ENCODE measurements around the gene CARD9.

Gene CARD9

GRCh38 chr9:136401173-136401922 is 27.9 kb upstream of the CARD9 start:
- no peak for DNase-seq (ENCODE audit: low read depth)

- peak; percentile 76 for DNase-seq (ENCODE audit: low read depth)
Observed at GRCh38 chr9:136400038-136400834, 26.8 kb upstream of the CARD9 start, which contains the start of gene SNAPC4. SNAPC4 (minus strand) TSS chr9:136400170; CDS start chr9:136398428, 1,742 bp downstream.

- no peak for DNase-seq (ENCODE audit: low read depth)
Observed at GRCh38 chr9:136399176-136400037, 25.9 kb upstream of the CARD9 start.

- DNase-seq (ENCODE audit: low read depth) = no peak
Observed at GRCh38 chr9:136398286-136398685, 24.8 kb upstream of the CARD9 start.

GRCh38 chr9:136397643-136398042 is 24.2 kb upstream of the CARD9 start:
- DNase-seq (ENCODE audit: low read depth) = no peak

- DNase-seq (ENCODE audit: low read depth) = no peak
Observed at GRCh38 chr9:136396219-136396515, 22.7 kb upstream of the CARD9 start.

DNA sequence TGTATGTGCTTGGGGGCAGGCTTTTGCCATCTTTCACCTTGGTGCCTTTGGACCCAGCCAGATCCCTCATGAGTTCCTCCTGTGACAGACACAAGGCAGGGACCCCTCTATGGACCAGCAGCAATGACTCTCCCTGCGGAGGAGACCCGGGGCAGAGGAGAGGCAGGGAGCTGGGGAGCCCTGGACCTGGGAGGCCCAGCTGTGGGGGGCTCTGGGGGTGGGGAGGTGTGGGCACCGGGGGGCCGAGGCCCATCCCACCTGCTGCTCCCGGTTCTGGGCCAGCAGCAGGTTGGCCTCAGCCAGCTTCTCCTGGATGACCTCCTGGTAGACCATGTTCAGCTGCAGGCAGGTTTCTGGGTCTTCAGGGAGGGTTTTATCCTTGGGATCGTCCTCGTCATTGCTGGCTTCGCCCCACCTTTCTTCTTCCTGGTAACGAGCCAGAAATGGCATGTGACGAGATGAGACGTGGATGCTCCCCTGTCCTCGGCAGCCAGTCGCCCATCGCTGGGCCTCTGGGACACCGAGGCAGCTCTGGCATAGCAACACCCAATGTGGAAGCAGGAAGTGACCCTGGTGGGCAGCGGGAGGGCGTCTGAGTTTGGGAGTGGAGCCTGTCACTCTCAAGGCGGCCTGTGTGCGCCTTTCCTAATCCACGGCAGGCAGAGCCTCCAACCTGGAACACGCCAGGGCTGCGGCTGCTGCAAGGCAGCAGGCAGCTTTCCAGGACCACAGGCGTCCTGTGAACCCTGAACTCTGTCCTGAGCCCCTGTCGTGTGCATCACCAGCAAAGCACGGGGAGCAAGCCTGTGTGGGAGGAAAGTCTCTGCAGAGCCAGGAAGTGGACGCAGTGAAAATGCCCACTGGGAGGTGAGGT is 22.1 kb upstream of the CARD9 start:
- no peak for DNase-seq (ENCODE audit: low read depth)

GRCh38 chr9:136395020-136395340 is 21.5 kb upstream of the CARD9 start:
- DNase-seq (ENCODE audit: low read depth) = no peak

DNA sequence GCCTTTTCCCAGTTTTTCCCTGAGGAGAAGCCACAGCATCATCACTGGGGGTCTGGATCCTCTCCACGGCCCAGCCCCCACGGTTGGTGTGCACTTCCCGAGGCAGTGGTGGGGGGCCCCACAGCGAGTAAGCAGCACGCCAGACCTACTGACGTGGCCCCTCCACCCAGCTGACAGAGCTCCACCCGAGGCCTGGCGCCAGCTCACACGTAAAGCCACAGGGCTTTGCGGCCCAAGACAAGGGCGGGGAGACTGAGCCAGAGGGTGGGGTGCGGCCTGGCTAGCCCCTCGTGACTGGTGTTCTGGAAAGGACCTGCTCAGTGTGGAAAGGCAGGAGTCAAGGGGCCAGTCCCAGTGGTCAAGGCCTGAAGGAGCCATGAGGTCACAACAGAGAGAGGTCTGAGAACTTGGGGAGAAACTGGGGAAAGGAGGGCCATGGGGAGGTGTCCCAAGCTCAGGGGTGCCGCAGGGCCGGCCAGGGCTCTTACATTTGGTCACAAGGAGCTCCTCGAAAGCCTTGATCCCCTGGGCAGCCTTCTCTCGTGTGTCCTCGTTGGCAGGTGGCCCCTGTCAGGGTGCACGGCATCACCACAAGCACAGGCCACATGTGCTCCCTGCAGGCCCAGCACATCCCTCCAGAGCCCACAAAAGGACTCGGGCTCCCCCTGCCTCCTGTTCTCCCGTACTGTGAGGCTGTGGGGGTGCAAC is 21.0 kb upstream of the CARD9 start:
- DNase-seq (ENCODE audit: low read depth) = no peak

- no peak for DNase-seq (ENCODE audit: low read depth)
Observed at GRCh38 chr9:136393531-136393930, 20.1 kb upstream of the CARD9 start.

DNA sequence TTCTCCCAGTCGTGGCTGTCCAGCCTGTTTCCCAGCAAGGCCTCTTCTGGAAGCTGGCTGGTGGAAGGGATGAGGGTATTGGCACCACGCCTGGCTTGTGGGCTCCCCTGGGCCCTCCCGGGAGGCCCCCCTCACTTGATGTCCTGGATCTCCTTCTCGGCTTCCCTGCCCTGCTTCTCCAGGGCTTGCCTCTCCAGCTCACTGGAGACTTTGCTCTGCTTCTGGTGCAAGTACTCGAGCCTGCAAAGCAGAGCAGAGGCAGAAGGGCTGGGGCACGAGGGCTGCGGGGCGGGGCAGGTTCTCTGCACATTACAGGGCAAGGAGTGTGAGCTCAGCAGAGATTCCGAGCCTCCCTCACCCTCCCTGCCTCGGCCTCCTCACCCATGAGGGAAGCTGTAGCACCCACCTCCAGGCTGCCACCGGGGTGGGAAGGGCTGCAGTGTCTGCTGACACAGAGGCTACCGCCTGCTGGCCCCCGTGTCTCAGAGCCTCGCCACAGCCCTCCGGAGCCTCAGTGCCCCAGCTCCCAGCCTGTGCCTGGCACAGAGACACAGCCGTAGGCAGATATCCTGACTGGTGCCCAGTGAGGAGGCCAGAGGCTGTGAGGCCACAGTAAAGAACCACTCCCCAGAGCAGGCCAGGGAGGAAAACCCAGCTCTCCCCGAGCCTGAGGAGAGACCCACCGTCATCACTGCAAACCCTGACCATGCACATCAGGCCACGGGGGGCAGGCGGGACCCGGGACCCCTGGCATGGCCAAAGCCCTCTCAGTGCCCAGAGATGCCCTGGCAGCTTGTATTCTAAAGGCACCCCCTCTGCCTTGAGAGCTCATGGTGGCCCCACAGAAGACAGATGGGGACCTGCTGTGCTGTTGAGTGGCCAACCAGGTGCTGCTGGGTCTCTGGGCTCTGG is 19.3 kb upstream of the CARD9 start:
- DNase-seq (ENCODE audit: low read depth) = no peak

DNA sequence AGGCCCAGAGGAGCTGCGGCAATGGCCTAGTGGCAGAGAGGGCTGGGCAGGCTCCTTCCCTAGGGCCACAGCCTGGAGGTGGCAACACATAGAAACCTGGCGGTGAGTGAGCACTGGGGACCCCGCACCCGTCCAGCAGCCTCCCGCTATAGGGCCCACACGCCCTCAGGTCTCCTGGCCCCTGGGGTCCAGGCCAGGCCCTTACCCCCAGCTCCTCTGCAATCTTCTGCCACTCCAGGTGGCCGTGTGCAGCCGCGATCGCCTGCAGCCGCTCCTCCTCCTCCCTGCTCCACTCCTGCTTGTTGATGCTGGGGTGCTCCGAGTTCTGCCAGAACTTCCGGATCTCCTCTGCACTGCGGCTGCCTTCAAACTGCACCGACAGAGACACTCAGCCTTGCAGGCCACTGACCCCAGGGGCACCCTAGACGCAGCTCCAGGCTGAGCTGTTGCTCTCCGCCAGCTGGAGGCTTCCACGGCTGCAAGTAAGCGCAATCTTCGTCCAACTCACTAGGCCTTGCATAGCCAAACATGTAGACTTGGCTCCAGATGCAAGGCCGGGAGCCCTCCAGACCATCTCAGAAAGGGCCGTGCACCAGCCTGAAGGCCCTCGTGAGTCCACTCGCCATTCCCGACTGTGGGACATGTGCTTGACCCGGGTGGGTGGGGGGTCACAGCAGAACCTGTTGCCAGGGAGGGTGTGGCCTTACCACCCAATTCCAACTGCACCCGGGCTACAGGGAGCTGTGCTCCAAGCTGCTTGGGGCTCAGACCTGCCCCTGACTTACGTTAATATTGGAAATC is 18.5 kb upstream of the CARD9 start:
- DNase-seq (ENCODE audit: low read depth) = no peak

- DNase-seq (ENCODE audit: low read depth) = no peak
Observed at GRCh38 chr9:136389396-136389795, 15.9 kb upstream of the CARD9 start.

GRCh38 chr9:136387217-136387616 is 13.7 kb upstream of the CARD9 start:
- no peak for DNase-seq (ENCODE audit: low read depth)

GRCh38 chr9:136386018-136386417 is 12.5 kb upstream of the CARD9 start:
- DNase-seq (ENCODE audit: low read depth) = no peak

DNA sequence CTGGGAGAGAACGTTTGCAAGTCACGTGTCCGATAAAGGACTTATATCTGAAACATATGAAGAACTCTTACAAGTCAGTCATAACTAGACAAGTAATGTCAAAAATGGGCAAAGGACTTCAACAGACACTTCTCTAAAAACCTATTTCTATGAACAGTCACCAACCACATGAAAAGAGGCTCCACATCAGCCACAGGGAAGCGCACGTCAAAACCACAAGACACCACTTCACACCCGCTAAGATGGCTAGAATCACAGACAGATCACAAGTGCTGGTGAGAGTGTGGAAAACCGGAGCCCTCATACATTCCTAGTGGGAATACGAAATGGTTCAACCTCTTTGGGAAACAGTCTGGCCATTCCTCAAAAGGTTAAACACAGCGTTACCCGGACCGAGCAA is 11.5 kb upstream of the CARD9 start:
- no peak for DNase-seq (ENCODE audit: low read depth)

- DNase-seq (ENCODE audit: low read depth) = no peak
Observed at GRCh38 chr9:136383436-136383835, 10.0 kb upstream of the CARD9 start.

DNA sequence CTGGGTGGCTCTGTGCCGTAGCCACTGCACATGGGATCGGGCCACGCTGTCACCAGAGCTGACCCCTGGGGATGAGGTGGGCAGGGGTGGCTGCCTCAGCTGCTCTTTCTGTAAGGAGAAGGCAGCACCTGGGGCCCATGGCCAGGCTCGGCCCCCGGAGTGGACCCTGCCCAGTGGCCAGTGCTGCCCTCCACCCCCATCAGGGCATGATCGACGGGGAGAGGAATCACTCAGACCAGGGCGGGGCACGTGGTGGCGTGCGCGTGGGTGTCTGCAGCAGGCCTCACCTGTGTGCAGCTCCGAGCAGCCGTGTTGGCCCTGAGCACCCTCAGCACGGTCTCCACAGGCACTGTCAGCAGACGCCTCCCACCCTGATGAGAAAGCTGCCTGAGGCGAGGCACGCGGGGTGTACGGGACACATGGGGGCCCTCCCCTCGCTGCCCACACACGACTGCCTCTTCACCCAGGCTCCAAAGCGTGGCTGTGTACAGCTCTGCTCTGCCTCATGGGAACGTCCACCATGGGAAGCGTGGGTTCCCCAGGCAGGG is 8.6 kb upstream of the CARD9 start:
- no peak for DNase-seq (ENCODE audit: low read depth)

GRCh38 chr9:136381311-136381710 is 7.8 kb upstream of the CARD9 start:
- DNase-seq (ENCODE audit: low read depth) = no peak

All from stimulated activated CD8-positive, alpha-beta memory T cell treated with anti-CD3 and anti-CD28 coated beads, Interleukin-15, amount 100 ng/mL, for 24 hours (primary cell).